COLO829 (cell line): Measurements from ENCODE around the gene AEN.

Experiments
- DNase-seq: peaks from one replicate; pipeline ENCODE4 v3.0.0; 2012; ENCODE audit warnings: low spot score

AEN gene

DNA sequence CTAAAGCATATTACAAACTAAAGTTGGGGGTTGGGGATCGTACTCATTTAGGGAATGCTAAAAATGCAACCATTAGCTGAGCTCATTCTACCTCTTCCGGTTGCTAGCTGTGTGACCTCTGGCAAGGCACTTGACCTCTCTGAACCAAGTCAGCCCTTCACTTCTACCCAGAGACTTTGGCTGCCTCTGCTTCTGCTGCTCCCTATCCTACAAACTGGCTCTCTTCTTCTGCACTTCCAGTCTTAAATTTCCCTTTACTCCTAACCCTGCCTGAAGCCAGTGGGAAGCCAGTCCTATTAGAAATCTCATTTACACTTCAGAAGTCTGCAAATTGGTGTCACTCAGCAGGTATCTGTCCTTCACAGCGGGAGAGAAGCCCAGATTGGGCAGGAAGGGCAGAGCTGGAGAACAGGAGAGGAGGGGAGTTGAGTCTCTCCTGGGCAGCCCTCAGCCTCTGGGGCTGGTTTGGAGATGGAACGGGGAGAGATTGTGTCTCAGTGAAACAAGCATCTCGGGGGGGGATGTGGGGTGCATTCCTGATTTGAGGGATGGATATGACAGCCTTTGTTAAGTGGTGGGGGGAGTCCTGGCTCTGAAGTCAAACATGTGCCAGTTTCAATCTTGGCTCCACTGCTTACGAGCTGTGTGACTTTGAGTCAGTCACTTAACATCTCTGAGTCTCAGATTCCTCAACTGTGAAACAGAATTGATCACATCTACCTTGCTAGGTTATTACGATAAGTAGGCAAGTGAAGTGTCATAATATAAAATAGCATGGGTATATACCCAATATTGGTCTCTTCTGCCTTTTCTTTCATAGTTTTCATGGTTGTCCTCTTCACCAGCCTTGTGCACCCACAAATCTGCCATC lies 7.8 kb upstream of the AEN start:
- DNase-seq = no peak

GRCh38 chr15:88615303-88616107 lies 5.6 kb upstream of the AEN start:
- no peak for DNase-seq

DNA sequence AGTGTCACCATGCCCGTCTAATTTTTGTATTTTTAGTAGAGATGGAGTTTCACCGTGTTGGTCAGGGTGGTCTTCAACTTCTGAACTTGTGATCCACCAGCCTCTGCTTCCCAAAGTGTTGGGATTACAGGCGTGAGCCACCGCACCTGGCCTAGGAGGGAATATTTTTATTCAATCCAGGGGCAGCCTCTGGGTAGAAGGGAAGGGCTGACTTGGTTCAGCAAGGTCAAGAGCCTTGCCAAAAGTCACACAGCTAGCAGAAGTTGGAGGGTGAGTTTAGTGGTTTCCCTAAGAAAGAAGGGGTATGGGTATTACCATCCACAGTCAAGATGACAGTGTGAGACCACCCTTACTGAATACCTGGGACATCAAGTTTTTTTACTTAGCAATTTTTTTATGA lies 4.9 kb upstream of the AEN start:
- DNase-seq = no peak

DNA sequence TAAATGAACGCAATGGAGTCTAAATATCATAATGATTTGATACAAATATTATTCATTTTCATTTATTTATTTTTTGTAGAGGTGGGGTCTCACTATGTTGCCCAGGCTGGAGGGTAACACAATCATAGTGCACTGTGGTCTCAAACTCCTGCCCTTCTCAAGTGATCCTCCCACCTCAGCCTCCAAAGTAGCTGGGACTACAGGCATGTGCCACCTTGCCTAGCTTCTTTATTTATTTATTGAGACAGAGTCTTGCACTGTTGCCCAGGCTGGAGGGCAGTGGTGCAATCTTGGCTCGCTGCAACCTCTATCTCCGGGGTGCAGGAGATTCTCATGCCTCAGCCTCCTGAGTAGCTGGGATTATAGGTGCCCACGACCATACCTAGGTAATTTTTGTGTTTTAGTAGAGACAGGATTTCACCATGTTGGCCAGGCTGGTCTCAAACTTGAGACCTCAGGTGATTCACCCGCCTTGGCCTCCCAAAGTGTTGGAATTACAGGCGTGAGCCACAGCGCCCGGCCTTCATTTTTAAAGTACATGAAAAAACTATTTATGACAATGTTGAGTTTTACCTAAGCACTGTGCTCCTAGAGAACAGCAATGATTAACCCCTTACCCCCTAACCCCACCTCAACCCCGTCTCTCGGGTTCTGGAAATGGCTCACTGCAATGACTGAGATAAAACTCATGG lies 4.0 kb upstream of the AEN start:
- DNase-seq = no peak

- DNase-seq = no peak
Observed at GRCh38 chr15:88617790-88618189, 3.4 kb upstream of the AEN start.

DNA sequence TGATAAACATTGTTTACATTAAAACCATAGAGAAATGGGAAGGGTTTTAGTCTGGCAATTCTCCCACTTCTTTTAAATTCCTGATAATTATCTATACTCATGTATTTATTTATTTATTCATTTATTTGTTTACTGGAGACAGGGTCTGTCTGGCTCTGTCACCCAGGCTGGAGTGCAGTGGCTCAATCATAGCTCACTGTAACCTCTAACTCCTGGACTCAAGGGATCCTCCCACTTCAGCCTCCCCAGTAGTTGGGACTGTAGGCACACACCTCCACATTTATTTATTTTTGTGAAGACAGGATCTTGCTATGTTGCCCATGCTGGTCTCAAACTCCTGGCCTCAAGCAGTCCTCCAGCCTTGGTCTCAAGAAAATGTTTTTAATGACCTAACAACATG lies 2.5 kb upstream of the AEN start:
- DNase-seq = no peak

DNA sequence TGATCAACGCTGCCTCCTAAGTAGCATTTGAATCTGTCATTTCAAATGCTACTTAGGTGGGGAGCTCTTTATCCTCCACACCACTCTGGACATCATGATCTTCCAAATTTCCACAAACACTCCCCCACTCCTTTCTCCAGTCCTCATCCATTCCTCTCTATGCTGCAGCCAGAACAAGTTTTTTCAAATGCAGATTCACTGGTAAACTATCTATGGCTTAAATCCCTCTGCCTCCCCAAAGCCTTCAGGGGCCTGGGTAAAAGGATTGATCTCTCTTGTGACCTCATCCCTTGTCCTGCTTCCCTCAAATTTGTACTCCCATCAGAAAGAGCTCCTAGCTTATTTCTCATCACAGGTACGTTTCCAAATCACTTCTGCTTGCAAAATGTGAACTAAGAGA lies 1.3 kb upstream of the AEN start:
- no peak for DNase-seq

DNA sequence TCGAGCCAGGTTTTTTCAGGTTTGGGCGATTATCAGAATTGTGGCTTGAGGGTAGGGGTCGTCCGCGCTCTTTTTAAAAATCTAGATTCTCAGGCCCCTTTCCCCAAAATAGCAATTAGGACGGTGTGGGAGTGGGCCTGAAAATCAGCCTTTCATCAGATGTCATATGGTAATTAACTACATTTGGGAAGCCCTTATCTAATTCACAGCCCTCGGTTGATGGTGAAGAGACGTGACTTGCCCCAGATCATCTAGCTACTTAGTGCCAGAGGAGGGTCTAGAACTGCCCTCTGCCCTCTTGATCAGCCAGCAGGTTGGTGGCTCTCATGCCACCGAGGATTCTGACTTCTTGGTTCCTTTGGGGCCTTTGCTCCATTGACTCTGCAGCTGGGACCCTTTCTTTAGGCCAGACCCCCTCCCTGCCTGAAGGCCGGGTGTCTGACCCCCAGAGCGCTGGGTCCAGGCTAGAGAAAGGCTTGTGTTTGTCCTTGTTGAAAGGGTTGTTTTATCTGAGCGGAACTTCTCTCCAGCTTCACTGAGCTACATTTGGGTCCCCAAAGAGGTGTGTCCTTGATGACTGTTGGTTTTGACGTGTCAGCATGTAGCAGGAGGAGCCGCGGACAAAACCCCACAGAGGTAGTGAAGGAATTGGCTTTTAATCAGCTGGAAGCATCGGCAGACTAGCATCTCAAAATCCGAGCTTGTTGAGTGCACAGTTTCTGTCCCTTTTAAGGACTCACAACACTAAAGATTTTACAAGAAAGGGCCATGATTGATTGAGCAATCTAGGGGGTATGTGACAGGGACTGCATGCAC lies 857 bp downstream of the AEN start:
- no peak for DNase-seq

GRCh38 chr15:88622605-88622975 lies 1.4 kb downstream of the AEN start:
- DNase-seq = no peak

- DNase-seq = peak; percentile 85
Observed at GRCh38 chr15:88623061-88623460, 1.9 kb downstream of the AEN start.

DNA sequence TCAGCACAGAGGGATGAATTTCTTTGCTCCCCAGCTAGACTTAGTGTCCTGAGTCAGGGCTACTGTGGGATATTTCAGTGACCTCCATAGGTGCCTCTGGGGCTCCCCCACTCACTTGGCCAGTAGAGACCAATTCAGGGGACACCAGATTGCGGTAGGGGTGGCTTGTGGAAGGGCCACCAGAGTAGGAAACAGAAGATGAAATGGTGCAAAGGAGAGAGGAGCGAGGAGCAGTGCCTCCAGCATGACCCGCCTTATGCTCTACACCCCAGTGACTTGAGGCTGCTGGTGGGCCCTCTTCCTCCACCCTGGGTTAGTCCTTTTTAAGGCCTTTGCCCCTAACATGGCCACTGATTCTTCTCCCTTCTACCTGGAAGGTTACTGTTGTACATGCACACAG lies 2.5 kb downstream of the AEN start:
- DNase-seq = no peak

DNA sequence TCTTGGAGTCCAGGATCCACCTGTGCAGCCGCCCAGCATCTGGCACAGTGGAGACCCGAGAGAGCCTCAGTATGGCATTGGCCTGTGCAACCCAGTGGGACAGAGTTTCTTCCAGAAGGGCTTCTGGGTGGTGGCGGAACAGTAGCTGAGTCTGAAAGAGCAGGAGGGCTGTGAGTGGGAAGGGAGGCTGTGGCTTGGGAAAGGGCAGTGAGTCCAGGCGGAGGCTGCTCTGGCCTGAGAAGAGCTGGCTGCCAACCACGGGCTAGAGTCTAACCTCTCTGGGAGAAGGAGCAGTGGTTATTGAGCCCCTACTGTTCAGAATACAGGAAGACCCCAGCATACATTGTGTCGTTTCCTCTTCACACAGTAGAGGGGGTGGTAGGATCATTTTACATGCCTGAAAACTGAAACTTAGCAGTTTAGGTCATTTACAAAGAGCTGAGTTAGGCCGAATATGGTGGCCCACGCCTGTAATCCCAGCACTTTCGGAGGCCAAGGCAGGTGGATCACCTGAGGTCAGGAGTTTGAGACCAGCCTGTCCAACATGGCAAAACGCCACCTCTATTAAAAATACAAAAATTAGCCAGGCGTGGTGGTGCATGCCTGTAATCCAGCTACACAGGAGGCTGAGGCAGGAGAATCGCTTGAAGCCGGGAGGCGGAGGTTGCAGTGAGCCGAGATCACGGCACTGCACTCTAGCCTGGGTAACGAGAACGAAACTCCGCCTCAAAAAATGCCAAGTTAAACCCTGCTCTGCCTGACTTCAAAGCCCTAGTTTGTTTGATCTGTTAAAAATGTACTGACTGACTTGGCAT lies 3.2 kb downstream of the AEN start:
- DNase-seq = no peak

DNA sequence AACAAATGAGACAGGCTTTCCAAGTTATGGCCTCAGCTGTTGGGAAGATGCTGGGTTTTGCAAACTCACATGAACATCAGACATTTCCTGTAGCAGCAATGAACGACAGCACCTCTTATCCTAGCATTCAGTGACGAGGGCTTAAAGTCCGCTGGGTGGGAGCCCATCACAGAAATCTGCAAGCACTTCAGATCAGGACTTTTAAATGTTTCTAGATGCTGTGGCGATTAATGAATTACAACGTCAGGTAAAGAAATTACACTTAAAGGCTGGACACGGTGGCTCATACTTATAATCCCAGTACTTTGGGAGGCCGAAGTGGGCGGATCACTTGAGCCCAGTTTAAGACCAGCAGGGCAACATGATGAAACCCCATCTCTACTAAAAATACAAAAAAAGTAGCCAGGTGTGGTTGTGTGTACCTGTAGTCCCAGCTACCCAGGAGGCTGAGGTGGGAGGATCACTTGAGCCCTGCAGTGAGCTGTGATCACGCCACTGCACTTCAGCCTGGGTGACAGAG lies 3.9 kb downstream of the AEN start:
- no peak for DNase-seq

DNA sequence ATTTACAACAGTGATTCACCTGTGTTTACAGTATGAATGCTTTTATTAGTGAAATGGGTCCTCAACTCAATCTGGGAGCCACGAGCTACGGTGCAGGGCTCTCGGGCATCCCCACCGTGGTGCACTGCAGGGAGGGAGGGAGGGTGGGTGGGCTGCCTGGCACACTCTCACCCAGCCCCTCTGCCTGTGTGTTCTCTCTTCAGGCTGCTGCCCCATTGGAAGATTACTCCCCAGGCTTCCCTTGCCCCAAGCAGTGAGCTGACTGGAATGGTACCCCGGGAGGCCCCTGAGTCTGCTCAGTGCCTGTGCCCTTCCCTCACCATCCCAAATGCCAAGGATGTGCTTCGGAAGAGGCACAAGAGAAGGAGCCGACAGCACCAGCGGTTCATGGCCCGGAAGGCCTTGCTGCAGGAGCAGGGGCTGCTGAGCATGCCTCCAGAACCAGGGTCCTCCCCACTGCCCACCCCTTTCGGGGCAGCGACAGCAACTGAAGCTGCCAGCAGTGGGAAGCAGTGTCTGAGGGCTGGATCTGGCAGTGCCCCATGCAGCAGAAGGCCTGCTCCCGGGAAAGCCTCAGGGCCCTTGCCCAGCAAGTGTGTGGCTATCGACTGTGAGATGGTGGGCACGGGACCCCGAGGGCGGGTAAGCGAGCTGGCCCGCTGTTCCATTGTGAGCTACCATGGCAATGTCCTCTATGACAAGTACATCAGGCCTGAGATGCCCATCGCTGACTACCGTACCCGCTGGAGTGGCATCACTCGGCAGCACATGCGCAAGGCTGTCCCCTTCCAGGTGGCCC lies 5.0 kb downstream of the AEN start:
- DNase-seq = no peak

DNA sequence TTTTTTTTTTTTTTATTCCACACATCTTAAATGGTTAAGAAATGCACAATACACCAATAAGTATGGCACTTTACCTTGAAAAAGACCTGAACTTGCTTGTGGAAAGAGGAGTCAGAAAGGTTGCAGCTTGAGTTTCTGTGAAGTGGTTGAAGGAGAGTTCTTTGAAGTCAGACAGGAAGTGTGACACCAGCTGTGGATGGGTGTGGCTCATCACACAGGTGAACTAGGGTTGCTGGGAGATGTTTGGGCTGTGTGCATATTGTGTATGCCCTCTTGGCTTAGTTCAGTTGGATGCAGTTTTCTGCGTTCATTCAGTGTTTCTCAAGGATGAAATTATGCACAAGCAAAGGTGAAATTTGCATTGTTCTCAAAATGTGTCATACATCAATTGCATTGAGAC lies 6.3 kb downstream of the AEN start:
- DNase-seq = no peak

GRCh38 chr15:88628018-88628654 lies 7.0 kb downstream of the AEN start:
- DNase-seq = no peak

DNA sequence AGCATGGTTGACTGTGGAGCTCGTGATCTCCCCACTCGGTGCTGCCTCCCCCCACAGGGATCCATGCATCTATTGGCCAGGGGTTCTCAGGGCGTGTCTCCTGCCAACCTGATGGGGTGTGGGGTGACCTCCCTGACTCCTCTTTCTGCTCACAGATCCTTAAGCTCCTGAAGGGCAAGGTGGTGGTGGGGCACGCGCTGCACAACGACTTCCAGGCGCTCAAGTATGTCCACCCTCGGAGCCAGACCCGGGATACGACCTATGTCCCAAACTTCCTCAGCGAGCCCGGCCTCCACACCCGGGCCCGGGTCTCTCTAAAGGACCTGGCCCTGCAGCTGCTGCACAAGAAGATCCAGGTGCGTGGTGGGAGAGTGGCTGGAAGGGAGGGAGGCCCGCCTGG lies 7.9 kb downstream of the AEN start:
- DNase-seq = no peak

DNA sequence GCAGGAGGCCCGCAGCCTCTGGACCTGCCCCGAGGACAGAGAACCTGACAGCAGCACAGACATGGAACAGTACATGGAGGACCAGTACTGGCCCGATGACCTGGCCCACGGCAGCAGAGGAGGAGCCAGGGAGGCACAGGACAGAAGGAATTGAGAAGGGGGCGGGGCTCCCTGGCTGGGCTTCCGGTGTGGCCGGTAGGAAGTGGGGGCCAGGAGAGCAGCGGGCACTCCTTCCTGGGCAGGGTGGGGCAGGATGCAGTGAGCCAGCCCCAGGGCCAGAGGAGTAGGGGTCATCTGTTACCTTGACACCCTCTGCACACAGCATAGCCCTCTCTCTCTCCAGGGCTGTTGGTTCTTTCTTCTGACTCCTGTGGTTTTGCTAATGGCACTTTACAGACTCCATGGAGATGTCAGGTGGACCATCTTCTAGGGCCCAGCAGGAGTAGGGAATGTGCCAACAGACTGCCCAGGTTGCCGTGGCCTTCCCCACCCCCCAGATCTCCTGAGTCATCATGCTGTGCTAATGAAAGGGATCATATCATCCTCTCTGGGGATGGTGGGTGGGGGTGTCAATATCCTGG lies 9.1 kb downstream of the AEN start:
- DNase-seq = no peak

- no peak for DNase-seq
Observed at GRCh38 chr15:88630798-88631463, 9.8 kb downstream of the AEN start.
